Measurements from ENCODE around the gene CNPY4. TPM values are rescaled to one million over a fixed set of nuclear protein-coding genes. Genes with fewer than 3 reads are reported as not detected.
A peak's percentile ranks its signal among the peaks of the same experiment; 100 is the strongest.

CNPY4 gene
- polyA plus RNA-seq, 3 donors = 6.2 to 6.8 (median 6.2) TPM

GRCh38 chr7:100089458-100090196, 29.8 kb upstream of the CNPY4 start:
- Mint-ChIP-seq H3K4me3 (peak overlapping the region; percentile 87 to 92), H3K36me3 (peaks cover 43 to 44% of the 10 kb centered on the region in 2 donors), H3K27ac (peak overlapping the region; percentile 57 to 91 (median 83)), H3K27me3 (ENCODE audit: low read depth in 3 of 3) (peaks cover 0 to 4% (median 1%) of the 10 kb centered on the region in 3 donors), H3K9me3 (no peaks in the 10 kb centered on the region), H3K4me1 (peaks cover 22% of the 10 kb centered on the region)
- peak overlapping the region in 1 of 2 donors; percentile 78 for H3K27ac ChIP-seq (ENCODE audit: low read depth in 1 of 2, low read length in 2 of 2)
- H3K9me3 ChIP-seq (replicated peaks in 1 of 2; ENCODE audit: control insufficient read depth in 1 of 2, insufficient read depth in 1 of 2, low read length in 2 of 2) = no peaks in the 10 kb centered on the region
- peak overlapping the region; percentile 94 for H2AFZ ChIP-seq (ENCODE audit: insufficient read depth, low read depth, low read length, poor library complexity, severe bottlenecking)
- H4K20me1 ChIP-seq (ENCODE audit: insufficient read depth, low read length) = no peaks in the 10 kb centered on the region
- H3K4me1 ChIP-seq (ENCODE audit: control insufficient read depth in 1 of 2, insufficient read depth in 2 of 2, low read length in 2 of 2) = peaks cover 22 to 33% of the 10 kb centered on the region in 2 donors
- peak overlapping the region; percentile 81 for H3K9ac ChIP-seq (ENCODE audit: insufficient read depth, low read length, poor library complexity, severe bottlenecking)
- intact Hi-C loops (cut with micrococcal nuclease) = loop anchor here (10.0 kb wide), 1 partner anchor 75 kb away; the partner anchor contains the start of gene ZKSCAN1 (in 2 of the 2)
- H3K79me2 ChIP-seq (ENCODE audit: insufficient read depth, low read length) = peaks cover 12% of the 10 kb centered on the region
- H3K4me2 ChIP-seq (replicated peaks; ENCODE audit: extremely low read depth, low read length, poor library complexity, severe bottlenecking) = peak overlapping the region; percentile 98
- DNase-seq = no peak
- H3K27me3 ChIP-seq (ENCODE audit: control insufficient read depth in 2 of 2, insufficient read depth in 2 of 2, low read length in 2 of 2) = no peaks in the 10 kb centered on the region
- WGBS (ENCODE audit: insufficient coverage) = 50% methylated on average over 2 of the region's 7 CpGs
- peak overlapping the region; percentile 94 to 96 (median 95) for H3K4me3 ChIP-seq (replicated peaks in 1 of 3; ENCODE audit: low read depth in 2 of 3, low read length in 3 of 3)
- TF ChIP-seq CTCF (IDR thresholded peaks at IDR 0.05) = no peak
- H3K36me3 ChIP-seq (replicated peaks in 1 of 2; ENCODE audit: control insufficient read depth in 1 of 2, insufficient read depth in 2 of 2, low read length in 2 of 2) = peaks cover 44 to 45% of the 10 kb centered on the region in 2 donors

GRCh38 chr7:100090527-100091410, 28.7 kb upstream of the CNPY4 start:
- peaks cover 18% of the 10 kb centered on the region for H3K4me1 Mint-ChIP-seq

More at GRCh38 chr7:100090527-100091410, 28.7 kb upstream of the CNPY4 start:
- Mint-ChIP-seq H3K4me3 (no peak overlapping the region), H3K27ac (peak overlapping the region in 3 of 7 donors; percentile 42 to 60 (median 58)), H3K27me3 (ENCODE audit: low read depth in 3 of 3) (peaks cover 0 to 4% (median 1%) of the 10 kb centered on the region in 3 donors), H3K9me3 (no peaks in the 10 kb centered on the region), H3K36me3 (peaks cover 55 to 56% of the 10 kb centered on the region in 2 donors)
- Histone ChIP-seq H3K4me2 (replicated peaks; ENCODE audit: extremely low read depth, low read length, poor library complexity, severe bottlenecking) (no peak overlapping the region), H3K27me3 (ENCODE audit: control insufficient read depth in 2 of 2, insufficient read depth in 2 of 2, low read length in 2 of 2) (no peaks in the 10 kb centered on the region), H3K4me1 (ENCODE audit: control insufficient read depth in 1 of 2, insufficient read depth in 2 of 2, low read length in 2 of 2) (peaks cover 17 to 28% of the 10 kb centered on the region in 2 donors), H4K20me1 (ENCODE audit: insufficient read depth, low read length) (no peaks in the 10 kb centered on the region), H3K27ac (ENCODE audit: low read depth in 1 of 2, low read length in 2 of 2) (no peak overlapping the region), H2AFZ (ENCODE audit: insufficient read depth, low read depth, low read length, poor library complexity, severe bottlenecking) (no peak overlapping the region), H3K4me3 (replicated peaks in 1 of 3; ENCODE audit: low read depth in 2 of 3, low read length in 3 of 3) (no peak overlapping the region), H3K9ac (ENCODE audit: insufficient read depth, low read length, poor library complexity, severe bottlenecking) (no peak overlapping the region), H3K79me2 (ENCODE audit: insufficient read depth, low read length) (peaks cover 12% of the 10 kb centered on the region), H3K9me3 (replicated peaks in 1 of 2; ENCODE audit: control insufficient read depth in 1 of 2, insufficient read depth in 1 of 2, low read length in 2 of 2) (no peaks in the 10 kb centered on the region), H3K36me3 (replicated peaks in 1 of 2; ENCODE audit: control insufficient read depth in 1 of 2, insufficient read depth in 2 of 2, low read length in 2 of 2) (peaks cover 55 to 56% of the 10 kb centered on the region in 2 donors)
- intact Hi-C loops (cut with micrococcal nuclease) = no loop called here
- no peak for DNase-seq
- TF ChIP-seq CTCF (IDR thresholded peaks at IDR 0.05) = no peak
- 92% methylated on average over 8 of the region's 14 CpGs for whole genome bisulfite sequencing (ENCODE audit: insufficient coverage)
